Lung (tissue), 12 donors: Measurements from ENCODE around the gene MSH4. TPM values are rescaled to one million over a fixed set of nuclear protein-coding genes. Genes with fewer than 3 reads are reported as not detected.
"Not testable (repeated sequence)": the region's sequence is repeated elsewhere in the genome, so short reads cannot be mapped to it uniquely, and the experiment has no call there.

Experiments used
- ATAC-seq: fragments of 200-7000 bp; cut with Tn5 transposase; one replicate; pipeline ENCODE4 v1.9.1; 2020; ENCODE audit warnings: moderate number of reproducible peaks; ENCODE audit not compliant: insufficient read depth, low FRiP score
- DNase-seq, 3 donors: peaks; one replicate each; pipeline ENCODE4 v3.0.0-alpha.2; 2013 to 2017
- H3K27ac ChIP-seq, 2 donors: one replicate each; pipeline ENCODE4 v1.5.1; 2013; ENCODE audit warnings: mild to moderate bottlenecking in 2 of 2, moderate library complexity in 2 of 2, control low read depth in 1 of 2, inconsistent platforms in 1 of 2, low read depth in 1 of 2, low read length in 1 of 2
- H3K27me3 ChIP-seq, 3 donors: one replicate each; pipeline ENCODE4 v1.5.1; 2013; ENCODE audit warnings: low read length in 2 of 3; ENCODE audit not compliant: control insufficient read depth in 3 of 3, insufficient read depth in 3 of 3
- H3K36me3 ChIP-seq, 4 donors: one replicate each; pipeline ENCODE4 v1.5.1; 2013; ENCODE audit warnings: low read length in 4 of 4, mild to moderate bottlenecking in 1 of 4, moderate library complexity in 1 of 4; ENCODE audit not compliant: control insufficient read depth in 4 of 4, insufficient read depth in 4 of 4
- H3K4me1 ChIP-seq, 5 donors: one replicate each; pipeline ENCODE4 v1.5.1; 2013; ENCODE audit warnings: low read length in 5 of 5, mild to moderate bottlenecking in 2 of 5, moderate library complexity in 1 of 5; ENCODE audit not compliant: control insufficient read depth in 5 of 5, insufficient read depth in 5 of 5
- H3K4me3 ChIP-seq: one replicate; pipeline ENCODE4 v1.5.1; 2013; ENCODE audit warnings: mild to moderate bottlenecking, control low read depth, moderate library complexity
- H3K9ac ChIP-seq, 2 donors: one replicate each; pipeline ENCODE4 v1.5.1; 2013; ENCODE audit warnings: low read length in 2 of 2, control low read depth in 1 of 2; ENCODE audit not compliant: insufficient read depth in 1 of 2
- H3K9me3 ChIP-seq, 4 donors: one replicate each; pipeline ENCODE4 v1.5.1; 2013; ENCODE audit warnings: low read length in 3 of 4, mild to moderate bottlenecking in 1 of 4, moderate library complexity in 1 of 4; ENCODE audit not compliant: control insufficient read depth in 4 of 4, insufficient read depth in 3 of 4
- CTCF ChIP-seq: IDR thresholded peaks from 2 replicates; pipeline ENCODE4 v1.5.1; 2012; ENCODE audit warnings: mild to moderate bottlenecking; ENCODE audit errors: control extremely low read depth, extremely low read depth
- WGBS, 2 donors: extraction: QIAGEN DNeasy Blood & Tissue Kit; methylation state at CpG; one replicate each; pipeline ENCODE4 v1.1.7; 2013; 5-methylcytosine and 5-hydroxymethylcytosine counted together
- polyA plus RNA-seq, 2 donors: library from polyadenylated mRNA; stranded (reverse); fragments of 200-250 nt; gene quantifications; one replicate each; pipeline ENCODE4 v1.2.1, GENCODE V29; 2013
- total RNA-seq, 2 donors: library from RNA; depleted of rRNA in 1 of 2; stranded (reverse); fragments of >200 nt in 1 of 2; gene quantifications; one replicate each; pipeline ENCODE4 v1.2.1, GENCODE V29; 2014 to 2021
- donor health status: control.
- donor health status: control.
- donor health status: Bipolar disorder and iron deficiency.
- donor health status: healthy.
- donor health status: DM: yes; HTN: yes; CAD: no.

MSH4 gene
- total and polyA plus RNA-seq, 4 donors = 0.13 to 0.40 (median 0.36) TPM

DNA sequence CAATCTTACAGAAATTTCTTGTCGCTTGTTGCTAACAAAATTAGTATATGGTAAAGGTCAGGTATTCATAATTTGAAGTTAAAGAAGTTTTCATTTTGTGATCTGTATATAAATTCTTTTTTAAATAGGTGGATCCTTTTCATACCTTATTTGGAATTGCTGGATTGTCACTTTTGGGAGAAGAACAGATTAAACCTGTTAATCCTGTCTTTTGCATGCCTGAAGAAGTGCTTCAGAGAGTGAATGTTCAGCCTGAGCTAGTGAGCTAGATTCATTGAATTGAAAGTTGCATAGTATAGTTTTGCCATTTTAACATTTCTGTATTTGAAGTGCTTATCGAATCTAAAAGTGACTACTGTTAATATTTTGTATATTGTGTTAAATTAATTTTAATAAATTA is 2.3 kb upstream of the MSH4 start:
- Histone ChIP-seq H3K4me1 (peaks cover 0 to 9% (median 0%) of the 10 kb centered on the region in 5 donors), H3K4me3 (no peak overlapping the region), H3K36me3 (peaks cover 32 to 46% (median 42%) of the 10 kb centered on the region in 4 donors), H3K9ac (no peak overlapping the region), H3K27ac (no peak overlapping the region), H3K9me3 (no peaks in the 10 kb centered on the region), H3K27me3 (no peaks in the 10 kb centered on the region)
- 94 to 98% methylated on average over 2 of the region's 2 CpGs for WGBS, 2 donors
- DNase-seq (no peak), ATAC-seq (no peak)
- TF ChIP-seq CTCF = no peak

GRCh38 chr1:75795703-75796193 is 934 bp upstream of the MSH4 start:
- H3K27ac ChIP-seq = no peak overlapping the region
- H3K4me1 ChIP-seq = peaks cover 0 to 3% (median 0%) of the 10 kb centered on the region in 5 donors
- WGBS, 2 donors = 95 to 96% methylated on average over 4 of the region's 4 CpGs
- no peaks in the 10 kb centered on the region for H3K9me3 ChIP-seq
- no peak overlapping the region for H3K4me3 ChIP-seq
- DNase-seq (no peak), ATAC-seq (no peak)
- H3K27me3 ChIP-seq = no peaks in the 10 kb centered on the region
- no peak overlapping the region for H3K9ac ChIP-seq
- H3K36me3 ChIP-seq = peaks cover 28 to 39% (median 33%) of the 10 kb centered on the region in 4 donors
- no peak for TF ChIP-seq CTCF

GRCh38 chr1:75797273-75797588 is 549 bp downstream of the MSH4 start:
- no peak for TF ChIP-seq CTCF
- Histone ChIP-seq H3K4me3 (no peak overlapping the region), H3K9ac (no peak overlapping the region), H3K27me3 (no peaks in the 10 kb centered on the region), H3K9me3 (no peaks in the 10 kb centered on the region), H3K36me3 (peaks cover 24 to 35% (median 32%) of the 10 kb centered on the region in 4 donors), H3K27ac (no peak overlapping the region), H3K4me1 (no peaks in the 10 kb centered on the region)
- no peak for DNase-seq
- ATAC-seq = peak; percentile 39
- 93% methylated on average over 6 of the region's 6 CpGs for WGBS, 2 donors

DNA sequence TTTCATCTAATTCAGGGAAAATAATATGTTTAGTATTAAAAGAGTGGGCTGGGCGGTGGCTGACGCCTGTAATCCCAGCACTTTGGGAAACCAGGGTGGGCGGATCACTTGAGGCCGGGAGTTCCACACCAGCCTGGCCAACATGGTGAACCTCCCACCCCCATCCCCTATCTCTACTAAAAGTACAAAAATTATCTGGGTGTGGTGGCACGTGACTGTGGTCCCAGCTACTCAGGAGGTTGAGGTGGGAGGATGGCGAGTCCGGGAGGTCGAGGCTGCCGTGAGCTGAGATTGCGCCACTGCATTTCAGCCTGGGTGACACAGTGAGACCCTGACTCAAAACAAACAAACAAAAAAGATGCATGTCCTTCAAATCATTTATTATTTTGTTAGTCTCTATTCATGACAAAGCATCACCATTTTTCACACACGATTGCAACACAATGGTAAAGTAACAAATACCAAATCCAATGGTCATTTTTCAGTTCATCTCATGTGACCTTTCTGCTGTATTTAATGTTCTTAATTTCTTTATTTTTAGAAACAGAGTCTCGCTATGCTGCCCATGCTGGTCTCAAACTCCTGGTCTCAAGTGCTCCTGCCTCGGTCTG is 1.0 kb downstream of the MSH4 start:
- no peaks in the 10 kb centered on the region for H3K9me3 ChIP-seq
- H3K27me3 ChIP-seq = no peaks in the 10 kb centered on the region
- no peaks in the 10 kb centered on the region for H3K4me1 ChIP-seq
- H3K9ac ChIP-seq = no peak overlapping the region
- ATAC-seq = no peak
- no peak for TF ChIP-seq CTCF
- H3K27ac ChIP-seq = no peak overlapping the region
- no peak overlapping the region for H3K4me3 ChIP-seq
- WGBS, 2 donors = 93 to 95% methylated on average over 13 of the region's 13 CpGs
- DNase-seq = no peak
- H3K36me3 ChIP-seq = peaks cover 23 to 31% (median 28%) of the 10 kb centered on the region in 4 donors

DNA sequence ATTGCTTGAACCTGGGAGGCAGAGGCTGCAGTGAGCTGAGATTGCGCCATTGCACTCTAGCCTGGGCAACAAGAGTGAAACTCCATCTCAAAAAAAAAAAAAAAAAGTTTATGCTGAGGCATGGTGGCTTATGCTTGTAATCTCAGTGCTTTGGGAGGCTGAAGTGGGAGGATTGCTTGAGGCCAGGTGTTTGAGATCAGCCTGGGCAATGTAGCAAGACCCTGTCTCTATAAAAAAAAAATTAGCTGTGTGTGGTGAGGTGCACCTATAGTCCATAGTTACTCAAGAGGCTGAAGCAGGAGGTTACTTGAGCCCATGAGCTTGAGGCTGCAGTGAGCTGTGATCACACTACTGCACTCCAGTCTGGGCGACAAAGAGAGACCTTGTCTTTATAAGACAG is 4.8 kb downstream of the MSH4 start:
- not testable (repeated sequence) for H3K4me1 ChIP-seq, H3K9ac ChIP-seq, H3K36me3 ChIP-seq, H3K9me3 ChIP-seq, H3K27ac ChIP-seq, H3K27me3 ChIP-seq, H3K4me3 ChIP-seq, DNase-seq, ATAC-seq
- WGBS, 2 donors = 50 to 97% methylated on average over 2 of the region's 2 CpGs
